ENCODE data around the gene DIO3. TPM values are rescaled to one million over a fixed set of nuclear protein-coding genes. Genes with fewer than 3 reads are reported as not detected.

Gene DIO3
- total RNA-seq, 2 experiments from 2014 or later, result not detected

GRCh38 chr14:101534198-101534597 is 27.1 kb upstream of the DIO3 start:
- Mint-ChIP-seq H3K9me3 (no peaks in the 10 kb centered on the region), H3K27ac (no peak overlapping the region), H3K36me3 (ENCODE audit: low read depth) (no peaks in the 10 kb centered on the region), H3K4me3 (no peak overlapping the region), H3K27me3 (peaks cover 4% of the 10 kb centered on the region), H3K4me1 (peaks cover 14% of the 10 kb centered on the region)
- POLR2A ChIA-PET, result no interaction called here
- CTCF ChIA-PET, result no interaction called here
- no peak for DNase-seq

- no peak for DNase-seq
- ChIA-PET POLR2A (no interaction called here), CTCF (no interaction called here)
- H3K4me1 Mint-ChIP-seq, result peaks cover 14% of the 10 kb centered on the region
- no peaks in the 10 kb centered on the region for H3K36me3 Mint-ChIP-seq (ENCODE audit: low read depth)
- peak overlapping the region; percentile 16 for H3K27ac Mint-ChIP-seq
- H3K4me3 Mint-ChIP-seq, result no peak overlapping the region
- no peaks in the 10 kb centered on the region for H3K9me3 Mint-ChIP-seq
- peaks cover 4% of the 10 kb centered on the region for H3K27me3 Mint-ChIP-seq
These were observed 26.1 kb upstream of the DIO3 start for GRCh38 chr14:101535232-101535631.

- Mint-ChIP-seq H3K4me3 (no peak overlapping the region), H3K4me1 (peaks cover 14% of the 10 kb centered on the region), H3K9me3 (no peaks in the 10 kb centered on the region), H3K36me3 (ENCODE audit: low read depth) (no peaks in the 10 kb centered on the region), H3K27ac (peak overlapping the region; percentile 9), H3K27me3 (peaks cover 4% of the 10 kb centered on the region)
- CTCF ChIA-PET, result no interaction called here
- no peak for DNase-seq
- POLR2A ChIA-PET, result no interaction called here
These were observed 25.5 kb upstream of the DIO3 start for GRCh38 chr14:101535701-101536207.

- POLR2A ChIA-PET, result no interaction called here
- Mint-ChIP-seq H3K27ac (no peak overlapping the region), H3K4me3 (no peak overlapping the region), H3K4me1 (peaks cover 14% of the 10 kb centered on the region), H3K27me3 (peaks cover 4% of the 10 kb centered on the region), H3K9me3 (no peaks in the 10 kb centered on the region), H3K36me3 (ENCODE audit: low read depth) (no peaks in the 10 kb centered on the region)
- no peak for DNase-seq
- CTCF ChIA-PET, result no interaction called here
These were observed 24.0 kb upstream of the DIO3 start for GRCh38 chr14:101537286-101537685.

- Mint-ChIP-seq H3K4me1 (peaks cover 14% of the 10 kb centered on the region), H3K36me3 (ENCODE audit: low read depth) (no peaks in the 10 kb centered on the region), H3K9me3 (peaks cover 2% of the 10 kb centered on the region), H3K27ac (no peak overlapping the region), H3K4me3 (no peak overlapping the region), H3K27me3 (peaks cover 4% of the 10 kb centered on the region)
- DNase-seq, result no peak
- ChIA-PET CTCF (no interaction called here), POLR2A (no interaction called here)
These were observed 22.4 kb upstream of the DIO3 start for GRCh38 chr14:101538878-101539277.

- CTCF ChIA-PET, result no interaction called here
- Mint-ChIP-seq H3K27me3 (peaks cover 4% of the 10 kb centered on the region), H3K9me3 (peaks cover 7% of the 10 kb centered on the region), H3K36me3 (ENCODE audit: low read depth) (no peaks in the 10 kb centered on the region), H3K4me3 (no peak overlapping the region), H3K27ac (no peak overlapping the region), H3K4me1 (peaks cover 11% of the 10 kb centered on the region)
- no peak for DNase-seq
- POLR2A ChIA-PET, result no interaction called here
These were observed 21.4 kb upstream of the DIO3 start for GRCh38 chr14:101539880-101540279.

- H3K9me3 Mint-ChIP-seq, result peaks cover 7% of the 10 kb centered on the region
- H3K36me3 Mint-ChIP-seq (ENCODE audit: low read depth), result no peaks in the 10 kb centered on the region
- peaks cover 3% of the 10 kb centered on the region for H3K27me3 Mint-ChIP-seq
- H3K27ac Mint-ChIP-seq, result no peak overlapping the region
- peaks cover 3% of the 10 kb centered on the region for H3K4me1 Mint-ChIP-seq
- POLR2A ChIA-PET, result no interaction called here
- CTCF ChIA-PET, result no interaction called here
- no peak for DNase-seq
- H3K4me3 Mint-ChIP-seq, result no peak overlapping the region
These were observed 20.5 kb upstream of the DIO3 start for GRCh38 chr14:101540481-101541462.

GRCh38 chr14:101542391-101542790 is 18.9 kb upstream of the DIO3 start:
- ChIA-PET CTCF (no interaction called here), POLR2A (no interaction called here)
- H3K4me3 Mint-ChIP-seq, result no peak overlapping the region
- no peaks in the 10 kb centered on the region for H3K4me1 Mint-ChIP-seq
- H3K27me3 Mint-ChIP-seq, result no peaks in the 10 kb centered on the region
- H3K36me3 Mint-ChIP-seq (ENCODE audit: low read depth), result no peaks in the 10 kb centered on the region
- peaks cover 7% of the 10 kb centered on the region for H3K9me3 Mint-ChIP-seq
- DNase-seq, result no peak
- H3K27ac Mint-ChIP-seq, result no peak overlapping the region

GRCh38 chr14:101543814-101544213 is 17.5 kb upstream of the DIO3 start:
- Mint-ChIP-seq H3K36me3 (ENCODE audit: low read depth) (no peaks in the 10 kb centered on the region), H3K9me3 (peaks cover 7% of the 10 kb centered on the region), H3K27me3 (no peaks in the 10 kb centered on the region), H3K27ac (no peak overlapping the region), H3K4me3 (no peak overlapping the region), H3K4me1 (no peaks in the 10 kb centered on the region)
- CTCF ChIA-PET, result no interaction called here
- no peak for DNase-seq
- POLR2A ChIA-PET, result no interaction called here

- ChIA-PET POLR2A (no interaction called here), CTCF (no interaction called here)
- no peak for DNase-seq
- no peaks in the 10 kb centered on the region for H3K36me3 Mint-ChIP-seq (ENCODE audit: low read depth)
- no peaks in the 10 kb centered on the region for H3K4me1 Mint-ChIP-seq
- no peaks in the 10 kb centered on the region for H3K27me3 Mint-ChIP-seq
- no peak overlapping the region for H3K27ac Mint-ChIP-seq
- no peak overlapping the region for H3K4me3 Mint-ChIP-seq
- H3K9me3 Mint-ChIP-seq, result peaks cover 7% of the 10 kb centered on the region
These were observed 16.7 kb upstream of the DIO3 start for GRCh38 chr14:101544550-101544949.

- Mint-ChIP-seq H3K36me3 (ENCODE audit: low read depth) (no peaks in the 10 kb centered on the region), H3K4me1 (no peaks in the 10 kb centered on the region), H3K9me3 (peaks cover 7% of the 10 kb centered on the region), H3K27me3 (no peaks in the 10 kb centered on the region), H3K27ac (no peak overlapping the region), H3K4me3 (no peak overlapping the region)
- no peak for DNase-seq
- ChIA-PET CTCF (no interaction called here), POLR2A (no interaction called here)
These were observed 14.6 kb upstream of the DIO3 start for GRCh38 chr14:101546706-101547105.

GRCh38 chr14:101547107-101547738 is 14.1 kb upstream of the DIO3 start:
- no peak for DNase-seq
- no peaks in the 10 kb centered on the region for H3K36me3 Mint-ChIP-seq (ENCODE audit: low read depth)
- POLR2A ChIA-PET, result no interaction called here
- H3K4me3 Mint-ChIP-seq, result no peak overlapping the region
- no peak overlapping the region for H3K27ac Mint-ChIP-seq
- no peaks in the 10 kb centered on the region for H3K4me1 Mint-ChIP-seq
- no peaks in the 10 kb centered on the region for H3K27me3 Mint-ChIP-seq
- peaks cover 7% of the 10 kb centered on the region for H3K9me3 Mint-ChIP-seq
- CTCF ChIA-PET, result no interaction called here

- DNase-seq, result no peak
- H3K27ac Mint-ChIP-seq, result no peak overlapping the region
- POLR2A ChIA-PET, result no interaction called here
These were observed 13.2 kb upstream of the DIO3 start for GRCh38 chr14:101547961-101548669.

More at GRCh38 chr14:101547961-101548669, 13.2 kb upstream of the DIO3 start:
- Mint-ChIP-seq H3K27me3 (no peaks in the 10 kb centered on the region), H3K4me3 (no peak overlapping the region), H3K36me3 (ENCODE audit: low read depth) (no peaks in the 10 kb centered on the region), H3K9me3 (peaks cover 7% of the 10 kb centered on the region), H3K4me1 (no peaks in the 10 kb centered on the region)
- CTCF ChIA-PET, result no interaction called here
